ENCODE measurements around the gene ACTR5.

GRCh38 chr20:38805502-38805957 lies 57.3 kb downstream of the ACTR5 start, which contains the start of gene PPP1R16B:
- TF ChIP-seq CTCF (conservative IDR thresholded peaks at IDR 0.05; ENCODE audit: low read length) (no peak), EZH2phosphoT487 (IDR thresholded peaks at IDR 0.05; ENCODE audit: borderline replicate concordance, low read depth, low read length) (no peak)

Measured in OCI-LY7 (cell line).